CD4-positive, alpha-beta T cell treated with Interleukin-4 for 1 hour (primary cell): ENCODE results near the gene ONECUT3.
"Not testable (repeated sequence)": the region's sequence is repeated elsewhere in the genome, so short reads cannot be mapped to it uniquely, and the experiment has no call there.

Experiments used
- DNase-seq, 2 donors: peaks; one replicate each; pipeline ENCODE4 v3.0.0-alpha.2; 2020 to 2022

Gene ONECUT3

DNA sequence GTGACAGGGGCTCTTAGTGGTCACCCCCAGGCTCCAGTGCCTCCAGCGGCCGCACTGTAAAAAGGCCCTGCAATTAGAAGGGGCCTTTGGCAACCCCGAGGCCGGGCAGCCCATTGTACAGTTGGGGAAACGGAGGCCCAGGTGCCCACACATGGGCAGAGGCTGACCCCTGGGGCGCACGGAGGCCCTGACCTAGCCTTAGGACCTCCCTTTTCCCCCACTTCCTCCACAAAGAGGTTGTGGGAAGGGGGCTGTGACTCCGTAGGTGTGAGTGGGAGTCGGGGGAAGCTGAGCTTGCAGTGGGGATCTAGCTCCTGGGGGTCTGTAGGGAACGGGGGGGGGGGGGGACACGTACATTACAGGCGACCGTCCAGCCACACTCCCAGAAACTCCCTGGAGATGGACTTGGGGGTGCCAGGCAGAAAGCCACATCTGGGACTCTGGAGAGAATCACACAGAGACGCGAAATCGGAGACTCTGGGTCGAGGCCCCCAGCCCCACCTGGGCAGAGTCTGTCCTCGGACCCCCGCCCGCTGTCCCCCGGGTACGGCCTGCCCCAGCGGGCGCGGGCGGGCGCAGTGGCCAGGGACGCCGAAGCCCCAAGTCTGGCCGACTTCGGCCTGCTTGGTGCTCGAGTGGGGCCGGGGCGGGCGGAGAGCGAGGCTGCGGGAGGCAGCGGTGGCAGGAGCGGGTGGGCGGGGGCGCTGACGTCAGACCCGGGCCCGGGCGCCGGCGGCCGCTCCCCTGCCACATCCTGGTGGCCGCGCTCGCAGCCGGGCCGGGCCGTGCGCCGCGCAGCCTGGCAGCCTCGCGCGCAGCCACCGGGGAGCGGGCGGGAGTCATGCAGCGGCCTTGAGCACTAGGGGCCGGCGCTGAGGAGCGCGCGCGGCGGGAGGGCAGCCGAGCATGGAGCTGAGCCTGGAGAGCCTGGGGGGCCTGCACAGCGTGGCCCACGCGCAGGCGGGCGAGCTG, at the start of gene ONECUT3:
TSS of gene ONECUT3 (plus strand) at position 750 of the 972 bp plus-strand sequence. CDS start at position 907, 157 bp downstream.
- DNase-seq = no peak

DNA sequence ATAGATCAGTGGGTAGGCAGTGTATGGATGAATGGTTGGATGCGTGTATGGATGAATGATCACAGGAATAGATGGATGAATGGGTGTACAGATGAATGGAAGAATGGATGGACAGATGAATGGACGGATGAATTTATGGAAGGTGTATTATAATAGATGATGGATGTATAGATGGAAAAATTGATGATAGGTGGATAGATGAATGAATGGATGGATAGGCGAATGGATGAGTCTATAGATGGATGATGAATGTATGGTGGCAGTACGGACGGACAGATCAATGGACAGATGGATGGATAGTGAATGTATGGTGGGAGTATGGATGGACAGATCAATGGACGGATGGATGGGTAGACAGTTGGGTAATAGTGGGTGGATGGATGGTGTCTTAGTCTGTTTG, 49.0 kb upstream of the ONECUT3 start:
- DNase-seq = no peak

DNA sequence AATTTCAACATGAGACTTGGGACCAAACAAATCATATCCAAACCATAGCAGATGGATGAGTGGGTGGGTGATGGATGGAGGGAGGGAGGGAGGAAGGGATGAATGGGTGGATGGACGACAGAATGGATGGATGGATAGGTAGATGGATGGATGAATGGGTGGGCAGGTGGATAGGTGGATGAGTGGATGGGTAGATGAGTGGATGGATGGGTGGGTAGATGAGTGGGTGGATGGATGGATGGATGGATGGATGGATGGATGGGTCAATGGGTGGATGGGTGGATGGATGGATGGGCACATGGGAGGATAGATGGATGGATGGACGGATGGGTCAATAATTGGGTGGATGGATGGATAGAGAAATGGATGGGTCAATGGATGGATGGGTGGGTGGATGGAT, 47.9 kb upstream of the ONECUT3 start:
- DNase-seq = no peak

DNA sequence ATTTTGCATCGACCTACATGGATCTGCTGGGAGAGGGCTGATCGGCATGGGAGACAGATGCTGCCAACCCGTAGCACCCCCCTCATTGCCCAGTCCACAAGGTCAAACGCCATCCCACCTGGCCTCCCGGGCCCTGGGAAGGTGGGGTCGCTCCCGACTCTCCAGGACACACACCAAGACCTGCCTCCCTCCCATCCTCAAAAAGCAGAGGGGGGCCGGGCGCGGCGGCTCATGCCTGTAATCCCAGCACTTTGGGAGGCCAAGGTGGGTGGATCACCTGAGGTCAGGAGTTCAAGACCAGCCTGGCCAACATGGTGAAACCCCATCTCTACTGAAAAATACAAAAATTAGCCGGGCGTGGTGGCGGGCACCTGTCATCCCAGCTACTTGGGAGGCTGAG, 46.7 kb upstream of the ONECUT3 start:
- DNase-seq = not testable (repeated sequence)

DNA sequence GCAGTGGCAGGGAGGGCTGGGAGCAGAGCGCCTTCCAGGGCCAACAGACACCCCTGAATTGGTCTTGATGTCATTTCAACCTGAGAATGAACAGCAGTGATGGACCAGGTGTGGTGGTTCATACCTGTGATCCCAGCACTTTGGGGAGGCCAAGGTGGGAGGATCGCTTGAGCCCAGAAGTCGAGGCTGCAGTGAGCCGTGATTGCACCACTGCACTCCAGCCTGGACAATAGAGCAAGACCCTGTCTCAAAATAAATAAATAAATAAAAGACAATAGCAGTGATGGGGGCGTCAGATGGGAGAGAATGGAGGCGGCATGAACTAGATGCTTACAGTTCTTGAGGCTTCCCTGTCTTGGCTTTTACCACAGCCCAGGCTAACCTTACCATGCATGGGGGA, 46.1 kb upstream of the ONECUT3 start:
- no peak for DNase-seq

DNA sequence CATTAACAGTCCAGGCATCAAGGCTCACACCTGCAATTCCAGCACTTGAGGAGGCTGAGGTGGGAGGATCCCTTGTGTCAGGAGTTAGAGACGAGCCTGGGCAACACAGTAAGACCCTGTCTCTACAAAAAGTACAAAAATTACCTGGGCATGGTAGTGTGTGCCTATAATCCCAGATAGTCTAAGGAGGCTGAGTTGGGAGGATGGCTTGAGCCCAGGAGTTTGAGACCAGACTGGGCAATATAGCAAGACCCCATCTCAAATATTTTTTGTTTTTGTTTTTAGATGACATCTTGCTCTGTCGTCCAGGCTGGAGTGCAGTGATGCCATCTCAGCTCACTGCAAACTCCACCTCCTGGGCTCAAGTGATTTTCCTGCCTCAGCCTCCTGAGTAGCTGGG, 40.1 kb upstream of the ONECUT3 start:
- DNase-seq = no peak

DNA sequence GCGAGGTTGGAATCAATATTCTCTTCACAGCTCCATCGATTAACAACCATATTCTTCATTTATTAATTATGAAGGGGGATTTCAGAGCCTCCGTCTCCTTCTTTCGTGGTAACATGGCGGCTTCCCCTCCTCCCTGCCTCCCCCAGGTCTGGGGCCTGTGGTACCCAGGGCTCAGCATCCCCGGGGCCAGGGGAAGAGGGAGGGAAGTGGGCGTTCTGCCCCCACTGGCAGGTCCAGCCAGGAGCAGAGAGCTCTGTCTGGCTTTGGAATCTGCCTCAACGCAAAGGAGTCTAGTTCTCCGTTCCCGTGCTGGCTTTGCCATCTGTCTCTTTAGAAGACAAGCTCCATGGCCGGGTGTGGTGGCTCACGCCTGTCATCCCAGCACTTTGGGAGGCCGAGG, 37.8 kb upstream of the ONECUT3 start:
- no peak for DNase-seq

DNA sequence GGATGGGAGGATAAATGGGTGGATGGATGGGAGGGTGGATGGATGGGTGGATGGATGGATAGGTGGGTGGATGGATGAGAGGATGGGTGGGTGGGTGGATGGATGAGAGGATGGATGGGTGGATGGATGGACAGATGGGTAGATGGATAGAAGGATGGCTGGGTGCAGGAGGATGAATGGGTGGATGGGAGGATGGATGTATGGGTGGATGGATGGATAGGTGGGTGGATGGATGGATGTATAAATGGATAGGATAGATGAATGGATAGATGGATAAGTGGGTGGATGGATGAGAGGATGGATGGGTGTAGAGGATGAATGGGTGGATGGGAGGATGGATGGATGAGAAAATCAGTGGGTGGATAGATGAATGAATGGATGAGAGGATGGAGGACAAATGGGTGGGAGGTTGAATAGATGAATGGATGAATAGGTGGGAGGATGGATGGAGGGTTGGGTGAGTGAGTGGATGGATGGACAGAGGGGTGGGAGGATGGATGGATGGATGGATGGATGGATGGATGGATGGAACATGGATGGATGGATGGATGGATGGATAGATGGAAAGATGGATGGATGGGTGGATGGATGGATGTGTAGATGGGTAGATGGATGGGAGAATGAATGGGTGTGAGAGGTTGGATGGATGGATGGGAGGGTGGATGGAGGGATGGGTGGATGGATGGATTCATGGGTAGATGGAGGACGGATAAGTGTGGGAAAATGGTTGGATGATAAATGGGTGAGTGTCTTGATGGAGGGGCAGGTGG, 35.9 kb upstream of the ONECUT3 start:
- DNase-seq = no peak

DNA sequence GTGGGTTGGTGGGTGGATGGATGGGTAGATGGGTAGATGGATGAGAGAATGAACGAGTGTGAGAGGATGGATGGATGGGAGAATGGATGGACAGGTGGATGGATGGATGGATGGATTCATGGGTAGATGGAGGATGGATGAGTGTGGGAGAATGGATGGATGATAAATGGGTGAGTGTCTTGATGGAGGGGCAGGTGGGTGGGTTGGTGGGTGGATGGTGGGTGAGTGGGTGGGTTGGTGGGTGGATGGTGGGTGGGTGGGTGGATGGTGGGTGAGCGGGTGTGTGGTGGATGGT, 35.4 kb upstream of the ONECUT3 start:
- no peak for DNase-seq

DNA sequence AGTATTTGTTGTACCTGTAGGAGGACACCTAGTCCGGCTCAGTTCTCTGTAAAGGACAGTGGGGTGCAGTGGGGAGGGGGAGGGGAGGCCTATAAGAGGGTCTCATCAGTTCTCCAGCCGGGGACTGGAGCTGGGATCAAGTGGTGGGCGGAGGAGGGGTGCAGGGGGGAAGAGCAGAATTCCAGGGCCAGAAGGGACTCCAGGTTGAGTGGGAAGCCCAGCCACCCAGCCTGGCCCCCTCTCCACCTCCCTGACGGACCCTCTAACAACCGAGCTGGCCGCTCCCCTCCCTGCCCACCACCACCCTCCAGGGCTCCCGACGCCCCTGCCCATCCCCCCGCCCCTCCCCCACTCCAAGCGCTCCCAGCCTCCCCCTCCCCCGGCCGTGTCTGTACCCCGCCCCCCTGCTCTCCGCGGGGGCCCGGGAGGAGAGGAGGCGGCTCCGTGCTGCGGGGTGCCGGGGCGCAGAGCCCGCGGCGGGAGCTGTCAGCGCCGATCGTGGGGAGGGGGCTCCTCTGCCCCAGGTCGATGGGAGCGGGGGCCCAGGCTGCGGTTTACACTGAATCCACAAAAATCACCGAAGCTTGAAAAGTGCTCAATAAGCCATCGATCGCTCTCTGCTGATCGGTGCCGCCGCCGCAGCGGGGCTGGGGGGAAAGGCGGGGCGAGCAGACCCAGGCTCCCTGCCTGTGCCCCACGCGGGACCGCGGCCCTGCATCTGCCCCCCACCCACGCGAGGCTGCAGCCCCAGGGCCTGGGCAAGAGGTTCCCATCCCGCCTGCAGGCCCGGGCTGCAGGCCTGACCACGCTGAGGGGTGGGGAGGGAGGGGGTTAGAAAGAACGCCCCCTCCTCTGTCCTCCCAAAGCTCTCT, 34.6 kb upstream of the ONECUT3 start:
- no peak for DNase-seq

DNA sequence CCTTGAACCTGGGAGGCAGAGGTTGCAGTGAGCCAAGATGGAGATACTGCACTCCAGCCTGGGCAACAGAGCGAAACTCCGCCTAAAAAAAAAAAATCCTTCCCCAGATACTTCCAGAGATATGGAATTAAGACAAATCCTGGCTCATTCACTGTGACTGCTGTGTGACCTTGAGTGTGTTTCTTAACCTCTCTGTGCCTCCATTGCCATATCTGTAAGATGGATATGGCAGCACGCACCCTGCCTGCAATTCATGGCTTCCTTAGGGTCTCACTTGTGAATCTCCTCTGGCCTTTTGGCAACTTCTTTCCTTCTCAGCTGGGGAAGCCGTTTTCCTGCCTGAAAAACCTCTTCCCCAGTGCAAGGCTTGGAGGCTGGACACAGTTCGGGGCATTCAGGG, 33.8 kb upstream of the ONECUT3 start:
- DNase-seq = no peak

DNA sequence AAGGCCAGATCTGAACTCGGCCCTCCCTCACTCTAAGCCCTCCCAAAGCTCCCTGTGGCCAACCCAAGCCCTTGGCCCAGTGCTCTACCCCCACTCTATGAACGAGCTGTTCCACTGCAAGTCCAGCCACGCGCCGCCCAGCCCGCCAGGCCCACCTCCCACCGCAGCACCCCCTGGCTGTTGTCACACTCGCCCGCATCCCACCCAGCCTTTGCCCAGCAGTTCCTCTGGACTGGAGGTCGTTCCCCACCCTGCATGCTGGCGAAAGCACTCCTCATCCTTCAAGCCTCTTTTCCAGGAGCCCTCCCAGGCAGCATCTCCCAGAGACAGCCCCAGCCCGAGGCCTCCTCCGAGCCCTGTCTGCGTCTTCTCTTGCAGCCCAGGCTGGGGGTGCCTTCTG, 33.1 kb upstream of the ONECUT3 start:
- no peak for DNase-seq

DNA sequence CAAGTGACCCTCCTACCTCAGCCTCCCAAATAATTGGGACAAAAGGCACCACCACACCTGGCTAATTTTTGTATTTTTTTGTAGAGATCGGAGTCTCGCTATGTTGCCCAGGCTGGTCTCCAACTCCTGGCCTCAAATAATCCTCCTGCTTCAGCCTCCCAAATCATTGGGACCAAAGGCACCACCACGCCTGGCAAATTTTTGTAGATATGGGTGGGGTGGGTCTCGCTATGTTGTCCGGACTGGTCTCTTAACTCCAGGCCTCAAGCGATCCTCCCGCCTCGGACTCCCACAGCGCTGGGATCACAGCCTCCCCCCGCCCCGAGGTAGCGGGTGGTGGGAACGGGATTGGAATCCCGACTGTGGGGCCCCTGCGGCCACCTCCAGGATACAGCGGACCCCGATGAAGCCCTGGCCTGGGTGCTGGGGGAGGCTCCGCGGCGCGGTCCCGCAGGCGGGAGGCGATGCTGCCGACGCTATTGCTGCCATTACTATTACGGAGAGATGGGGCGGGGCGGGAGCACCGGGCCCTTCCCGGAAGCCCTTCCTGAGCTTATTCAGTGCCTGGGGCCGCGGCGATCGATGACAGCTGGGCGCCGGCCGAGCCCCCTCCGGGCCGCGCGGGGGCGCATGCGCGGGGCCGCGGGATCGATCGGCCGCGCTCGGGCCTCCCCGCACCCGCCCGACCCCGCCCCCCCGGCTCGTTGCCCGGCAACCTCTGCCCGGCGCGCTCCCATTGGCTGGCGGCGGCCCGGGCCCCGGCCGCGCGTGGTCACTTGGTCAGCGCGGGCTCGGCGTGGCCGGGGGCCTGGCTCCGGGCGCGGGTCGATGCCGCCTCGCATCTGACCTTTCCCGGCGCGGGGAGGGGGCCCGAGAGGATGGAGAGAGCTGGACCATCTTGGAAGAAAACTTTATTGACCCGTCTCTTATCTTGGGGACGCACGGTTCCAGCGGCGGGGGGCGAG, 27.9 kb upstream of the ONECUT3 start:
- DNase-seq = peak; percentile 18 to 34

DNA sequence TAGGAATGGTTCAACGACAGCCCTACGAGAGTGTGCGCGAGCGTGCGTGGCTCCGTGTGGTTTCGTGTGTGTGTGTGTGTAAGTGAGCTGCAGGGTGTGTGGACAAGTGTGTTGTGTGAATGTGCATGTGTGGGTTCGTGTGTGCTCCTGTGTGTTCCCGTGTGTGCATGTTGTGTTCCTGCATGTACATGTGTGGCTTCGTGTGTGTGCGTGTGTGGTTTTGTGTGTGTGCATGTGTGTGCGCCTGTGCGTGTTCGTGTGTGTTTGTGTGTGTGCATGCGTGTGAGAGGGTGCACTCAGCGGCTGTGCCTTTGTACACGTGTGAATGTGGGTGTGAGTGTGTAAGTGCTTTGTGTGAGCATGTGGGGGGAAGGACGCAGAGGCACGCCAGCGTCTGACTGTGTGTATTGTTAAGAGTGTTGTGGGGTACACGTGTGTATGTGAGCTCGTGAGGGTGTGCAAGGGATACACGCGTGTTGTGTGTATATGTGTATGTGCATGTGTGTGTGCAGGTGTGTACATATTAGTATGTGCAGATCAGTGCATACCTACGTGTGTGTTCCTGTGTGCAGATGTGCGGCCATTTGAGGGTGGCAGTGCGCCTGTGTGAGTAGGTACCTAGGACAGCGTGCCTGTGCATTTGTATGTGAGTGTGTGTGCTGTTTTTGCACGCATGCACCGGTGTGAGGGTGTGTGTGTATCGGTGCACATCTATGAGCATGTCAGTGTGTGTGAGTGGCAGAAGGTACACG, 24.3 kb upstream of the ONECUT3 start:
- no peak for DNase-seq

DNA sequence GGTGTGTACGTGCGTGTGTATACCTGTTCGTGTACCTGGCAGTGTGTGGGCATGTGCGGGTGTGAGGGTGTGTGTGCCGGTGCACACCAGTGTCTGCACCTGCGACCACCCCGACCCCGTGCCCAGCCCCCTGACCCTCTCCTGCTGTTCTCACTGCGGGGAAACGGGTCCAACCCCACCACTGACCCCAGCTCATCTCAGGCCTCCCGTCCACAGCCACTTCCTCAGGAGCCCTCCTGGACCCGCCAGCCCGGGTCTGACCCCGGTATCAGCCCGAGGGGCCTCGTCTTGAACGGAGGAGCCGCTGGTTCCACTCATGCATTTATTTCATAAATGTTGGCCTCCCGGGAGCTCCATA, 23.8 kb upstream of the ONECUT3 start:
- no peak for DNase-seq

DNA sequence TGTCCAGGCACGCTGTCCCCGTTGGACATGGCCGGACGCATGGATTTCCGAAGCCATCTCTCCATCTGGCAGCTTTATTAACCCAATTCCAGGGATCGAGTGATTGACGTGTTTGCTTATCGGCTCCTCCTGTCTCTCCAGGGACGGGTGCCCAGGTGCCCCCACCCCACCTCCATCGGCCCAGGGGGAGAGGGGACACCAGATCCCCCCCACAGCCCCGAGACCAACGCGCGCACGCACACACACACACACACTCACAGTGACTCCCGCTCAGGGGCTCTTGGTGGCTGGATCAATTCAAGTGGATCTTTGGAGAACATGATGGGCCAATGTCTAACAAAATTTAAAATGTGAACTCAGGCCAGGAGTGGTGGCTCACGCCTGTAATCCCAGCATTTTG, 23.1 kb upstream of the ONECUT3 start:
- DNase-seq = no peak

DNA sequence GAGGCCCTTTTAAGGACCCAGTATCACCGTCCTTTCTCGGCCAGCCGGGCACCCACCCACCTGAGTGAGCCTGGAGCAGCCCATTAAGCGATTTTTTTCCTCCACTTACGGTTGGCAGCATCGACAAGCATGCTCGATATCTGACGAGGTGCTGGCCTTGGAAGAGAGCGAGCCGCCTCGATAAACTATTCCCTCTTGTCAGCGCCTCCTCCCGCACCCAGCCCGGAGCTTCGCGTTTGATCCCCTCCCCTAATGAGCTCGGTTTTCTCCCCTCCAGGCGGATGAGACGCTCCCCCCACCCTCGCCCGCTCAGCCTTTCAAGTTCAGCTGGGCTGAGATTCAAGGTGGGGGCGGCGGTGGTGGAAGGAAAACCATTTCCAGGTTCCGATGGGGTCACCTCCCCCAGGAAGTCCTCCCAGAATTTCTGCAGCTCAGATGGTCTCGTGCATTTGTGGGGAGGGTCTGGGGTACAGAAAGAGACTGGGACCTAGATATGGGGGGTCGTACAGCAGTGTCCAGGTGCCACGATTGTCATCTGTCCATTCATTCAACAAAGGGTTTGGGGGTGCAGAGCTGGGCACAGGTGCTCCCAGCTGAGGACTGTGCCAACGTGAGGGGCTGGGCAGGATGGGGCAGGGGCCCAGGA, 18.9 kb upstream of the ONECUT3 start:
- no peak for DNase-seq

DNA sequence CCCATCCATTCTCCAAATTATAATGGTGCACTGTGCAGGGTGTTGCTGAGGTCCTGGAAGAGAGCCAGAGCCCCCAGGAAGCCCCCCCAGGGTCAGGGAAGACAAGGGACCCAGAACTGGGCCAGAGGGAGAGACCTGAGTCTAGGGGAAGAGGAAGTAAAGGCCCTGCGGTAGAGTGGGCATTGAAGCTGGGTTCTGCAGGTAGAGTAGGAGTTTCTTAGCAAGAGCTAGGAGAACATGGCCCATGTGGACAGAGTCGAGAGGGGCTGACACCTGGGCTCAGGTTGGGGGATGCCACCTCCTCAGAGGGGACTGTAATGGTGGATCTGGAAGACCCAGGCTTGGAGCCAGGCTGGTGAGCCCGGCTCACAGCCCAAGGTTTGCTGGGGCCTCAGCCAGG, 17.0 kb upstream of the ONECUT3 start:
- DNase-seq = no peak

DNA sequence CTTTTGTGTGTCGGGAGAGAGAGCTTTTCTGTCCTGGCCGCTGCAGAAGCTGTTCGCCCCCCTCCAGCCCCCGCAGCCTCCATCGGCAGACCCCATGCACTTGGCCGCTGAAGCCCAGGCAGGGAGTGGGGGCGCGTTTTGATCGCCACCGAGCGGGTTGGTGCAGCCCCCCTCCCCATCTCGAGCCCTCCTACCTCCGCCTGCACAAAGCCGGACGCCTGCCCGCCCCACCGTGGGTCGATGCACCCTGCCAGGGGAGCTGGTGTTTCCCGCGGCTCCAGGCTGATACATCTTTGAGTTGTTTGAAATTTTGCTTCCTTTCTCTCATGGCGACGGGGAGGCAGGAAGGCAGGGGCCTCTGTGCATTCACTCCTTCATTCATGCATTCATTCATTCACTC, 16.4 kb upstream of the ONECUT3 start:
- no peak for DNase-seq

DNA sequence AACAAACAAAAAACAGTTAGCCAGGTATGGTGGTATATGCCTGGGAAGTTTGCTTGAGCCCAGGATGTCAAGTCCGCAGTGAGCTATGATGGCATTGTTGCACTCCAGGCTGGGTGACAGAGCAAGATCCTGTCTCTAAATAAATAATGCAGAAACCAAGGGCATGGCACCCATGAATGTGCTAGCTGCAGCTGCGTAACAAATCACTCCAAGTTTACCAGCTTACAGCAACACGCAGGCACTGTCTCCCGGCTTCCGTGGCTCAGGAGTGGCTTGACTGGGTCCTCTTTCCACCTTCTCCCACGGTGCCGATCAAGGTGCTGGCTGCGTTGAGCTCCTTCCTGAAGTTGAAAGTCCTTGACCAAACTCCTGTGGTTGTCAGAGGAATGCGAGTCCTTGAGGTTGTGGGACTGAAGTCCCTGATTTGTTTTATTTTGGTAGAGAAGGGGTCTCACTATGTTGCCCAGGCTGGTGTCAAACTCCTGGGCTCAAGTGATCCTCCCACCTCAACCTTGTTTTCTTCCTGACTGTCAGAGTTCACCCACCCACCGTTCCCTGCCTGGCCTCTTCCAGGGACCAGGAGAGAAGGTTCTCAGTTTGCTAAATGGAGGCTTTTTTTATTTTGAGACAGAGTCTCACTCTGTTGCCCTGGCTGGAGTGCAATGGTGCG, 13.2 kb upstream of the ONECUT3 start:
- DNase-seq = no peak
